GM19463 (cell line): Measurements from ENCODE around the gene THAP2.
"Not testable (repeated sequence)": the region's sequence is repeated elsewhere in the genome, so short reads cannot be mapped to it uniquely, and the experiment has no call there.

Experiments
- ATAC-seq: cut with Tn5 transposase; IDR thresholded peaks from one replicate; pipeline ENCODE4 v1.9.1; 2021; ENCODE audit warnings: mild to moderate bottlenecking, moderate library complexity; ENCODE audit not compliant: unreplicated experiment

THAP2 gene

GRCh38 chr12:71702181-71702580 lies 38.1 kb downstream of the THAP2 start:
- not testable (repeated sequence) for ATAC-seq

GRCh38 chr12:71702590-71702989 lies 38.5 kb downstream of the THAP2 start:
- no peak for ATAC-seq

GRCh38 chr12:71703206-71703605 lies 39.1 kb downstream of the THAP2 start:
- no peak for ATAC-seq

GRCh38 chr12:71704920-71705319 lies 40.8 kb downstream of the THAP2 start:
- no peak for ATAC-seq

GRCh38 chr12:71708658-71709057 lies 44.6 kb downstream of the THAP2 start:
- no peak for ATAC-seq

GRCh38 chr12:71710276-71711125 lies 46.4 kb downstream of the THAP2 start:
- no peak for ATAC-seq

GRCh38 chr12:71718611-71719010 lies 54.5 kb downstream of the THAP2 start:
- ATAC-seq, result no peak

- no peak for ATAC-seq
These were observed 55.7 kb downstream of the THAP2 start for GRCh38 chr12:71719647-71720370.

- no peak for ATAC-seq
These were observed 57.8 kb downstream of the THAP2 start for GRCh38 chr12:71721783-71722505.

GRCh38 chr12:71725011-71725410 lies 60.9 kb downstream of the THAP2 start:
- no peak for ATAC-seq

- no peak for ATAC-seq
These were observed 62.4 kb downstream of the THAP2 start for GRCh38 chr12:71726548-71726947.

GRCh38 chr12:71727958-71728357 lies 63.9 kb downstream of the THAP2 start:
- ATAC-seq, result no peak
